Measurements from ENCODE around the gene SYNE1. TPM values are rescaled to one million over a fixed set of nuclear protein-coding genes. Genes with fewer than 3 reads are reported as not detected.

Gene SYNE1
- total and polyA plus RNA-seq, 2 of the 8 experiments (the other 6 are each of a cell fraction or from before 2014, with no cell fraction given): 2.8 to 5.5 TPM

GRCh38 chr6:152164957-152165356 lies 472.2 kb downstream of the SYNE1 start:
- Histone ChIP-seq H3K4me2 (ENCODE audit: insufficient read depth in 1 of 2, low read depth in 2 of 2, low read length in 2 of 2) (no peak overlapping the region), H3K4me3 (ENCODE audit: extremely low read depth in 1 of 4, insufficient read depth in 2 of 4, low read depth in 3 of 4, low read length in 4 of 4) (no peak overlapping the region), H3K27ac (ENCODE audit: low read depth, low read length) (no peak overlapping the region), H3K9me3 (ENCODE audit: insufficient read depth in 2 of 2, low read depth in 1 of 2, low read length in 1 of 2) (no peaks in the 10 kb centered on the region), H4K8ac (ENCODE audit: extremely low read depth, insufficient read depth, low read length) (no peak overlapping the region), H3K56ac (replicated peaks; ENCODE audit: insufficient read length, low read depth, low read length) (no peak overlapping the region), H2BK20ac (ENCODE audit: low read length) (no peak overlapping the region), H3K23ac (ENCODE audit: insufficient read length) (no peak overlapping the region), H3K4ac (replicated peaks; ENCODE audit: insufficient read length, low read depth, low read length) (no peak overlapping the region), H4K5ac (ENCODE audit: insufficient read length, low read depth, low read length) (no peak overlapping the region), H2BK12ac (ENCODE audit: low read depth, low read length) (no peak overlapping the region), H4K91ac (replicated peaks; ENCODE audit: insufficient read length, low read length) (no peak overlapping the region), H2AFZ (ENCODE audit: low read length) (no peak overlapping the region), H3K79me2 (ENCODE audit: control insufficient read depth in 1 of 2, insufficient read depth in 2 of 2, low read length in 2 of 2) (no peaks in the 10 kb centered on the region), H3K14ac (ENCODE audit: insufficient read length) (no peak overlapping the region), H2AK5ac (ENCODE audit: low read depth, low read length) (no peak overlapping the region), H3K18ac (ENCODE audit: extremely low read depth, low read length) (no peak overlapping the region), H3K4me1 (replicated peaks in 1 of 4; ENCODE audit: control insufficient read depth in 3 of 4, insufficient read depth in 4 of 4, low read length in 3 of 4) (peaks cover 0 to 5% (median under 1%) of the 10 kb centered on the region in 4 experiments; a peak in 2 of 7 replicates), H3K36me3 (ENCODE audit: control insufficient read depth in 2 of 4, insufficient read depth in 4 of 4, low read length in 3 of 4) (no peaks in the 10 kb centered on the region), H2BK5ac (ENCODE audit: low read depth, low read length) (no peak overlapping the region), H3K9ac (replicated peaks in 1 of 4; ENCODE audit: extremely low read depth in 1 of 4, low read depth in 3 of 4, low read length in 3 of 4) (no peak overlapping the region), H2BK15ac (ENCODE audit: low read length) (no peak overlapping the region), H3K23me2 (ENCODE audit: low read depth, low read length) (no peaks in the 10 kb centered on the region), H4K20me1 (replicated peaks in 1 of 2; ENCODE audit: control insufficient read depth in 1 of 2, insufficient read depth in 2 of 2, low read length in 2 of 2) (no peaks in the 10 kb centered on the region), H2BK120ac (replicated peaks; ENCODE audit: low read depth, low read length) (no peak overlapping the region), H3K79me1 (ENCODE audit: low read depth, low read length) (no peaks in the 10 kb centered on the region), H3K27me3 (replicated peaks in 1 of 4; ENCODE audit: control insufficient read depth in 3 of 4, extremely low read depth in 1 of 4, insufficient read depth in 3 of 4, low read length in 3 of 4) (no peaks in the 10 kb centered on the region)
- TF ChIP-seq RBBP5 (IDR thresholded peaks at IDR 0.05; ENCODE audit: borderline replicate concordance, low read depth, low read length): no peak
- TF ChIP-seq CTCF (IDR thresholded peaks at IDR 0.05; ENCODE audit: control extremely low read depth in 1 of 3, insufficient read depth in 1 of 3, low read depth in 1 of 3, low read length in 3 of 3): peak in 1 of 3 experiments; percentile 12; a peak in 1 of 4 replicates
- CTCF ChIA-PET (ENCODE audit: partially characterized antibody): interaction anchor here (0.8 kb wide), 1 partner anchor 192 kb away, joined by 3 read pairs; no protein-coding TSS in a partner anchor
- DNase-seq (ENCODE audit: low read depth in 1 of 2, low spot score in 2 of 2) (no peak), FAIRE-seq (no peak)
- WGBS, 2 experiments (ENCODE audit: extremely low coverage in 1 of 2, insufficient coverage in 1 of 2, insufficient read length in 1 of 2, insufficient replicate concordance in 2 of 2, low coverage in 1 of 2, low lambda C conversion rate in 2 of 2, missing lambda C conversion rate in 1 of 2): 80% methylated on average over 5 of the region's 5 CpGs; no CpG with 5 or more reads in 1 of the 2 experiments
- POLR2A ChIA-PET (ENCODE audit: partially characterized antibody): no interaction called here

Data from H1 (cell line).